GM23338 (cell line): ENCODE data around the gene DGLUCY. TPM values are rescaled to one million over a fixed set of nuclear protein-coding genes. Genes with fewer than 3 reads are reported as not detected.

ENCODE experiments used
- ATAC-seq: fragments of 200-7000 bp; cut with Tn5 transposase; 3 replicates; pipeline ENCODE4 v1.9.1; 2020
- DNase-seq: peaks from one replicate; pipeline ENCODE4 v3.0.0-alpha.2; 2015; ENCODE audit warnings: low spot score
- H2AFZ ChIP-seq: fragments of 200-600 bp; sonication (generic); 2 replicates; pipeline ENCODE4 v1.8.0; 2016; ENCODE audit warnings: antibody characterized with exemption, mild to moderate bottlenecking, moderate library complexity
- H3F3A ChIP-seq: fragments of 200-600 bp; sonication (generic); replicated peaks from 2 replicates; pipeline ENCODE4 v1.8.0; 2017; ENCODE audit warnings: antibody characterized with exemption, mixed run types, low read depth
- H3K27ac ChIP-seq: fragments of 200-600 bp; sonication (generic); 2 replicates; pipeline ENCODE4 v1.6.1; 2016; ENCODE audit warnings: low read depth
- H3K27me3 ChIP-seq: fragments of 200-600 bp; sonication (generic); 2 replicates; pipeline ENCODE4 v1.8.0; 2016; ENCODE audit warnings: mild to moderate bottlenecking, mixed run types, moderate library complexity; ENCODE audit not compliant: insufficient read depth
- H3K36me3 ChIP-seq: fragments of 200-600 bp; sonication (generic); 2 replicates; pipeline ENCODE4 v1.8.0; 2016; ENCODE audit warnings: mild to moderate bottlenecking; ENCODE audit not compliant: insufficient read depth
- H3K4me1 ChIP-seq: fragments of 200-600 bp; sonication (generic); 2 replicates; pipeline ENCODE4 v1.8.0; 2016; ENCODE audit warnings: mild to moderate bottlenecking, moderate library complexity; ENCODE audit not compliant: insufficient read depth
- H3K4me2 ChIP-seq: fragments of 200-600 bp; sonication (generic); 2 replicates; pipeline ENCODE4 v1.7.1; 2017; ENCODE audit warnings: mixed run types
- H3K4me3 ChIP-seq: fragments of 200-600 bp; sonication (generic); 2 replicates; pipeline ENCODE4 v1.6.1; 2016; ENCODE audit warnings: mixed run types
- H3K79me2 ChIP-seq: fragments of 200-600 bp; sonication (generic); replicated peaks from 2 replicates; pipeline ENCODE4 v1.8.0; 2017; ENCODE audit warnings: mild to moderate bottlenecking; ENCODE audit not compliant: insufficient read depth
- H3K9me2 ChIP-seq: fragments of 200-600 bp; sonication (generic); 2 replicates; pipeline ENCODE4 v1.8.0; 2017; ENCODE audit not compliant: insufficient read depth
- H4K20me1 ChIP-seq: fragments of 200-600 bp; sonication (generic); replicated peaks from 2 replicates; pipeline ENCODE4 v1.8.0; 2017; ENCODE audit warnings: mild to moderate bottlenecking; ENCODE audit not compliant: insufficient read depth
- H3K27ac Mint-ChIP-seq: 2 replicates; pipeline ENCODE4 v1.8.0; 2020; ENCODE audit warnings: inconsistent platforms, mild to moderate bottlenecking, moderate library complexity, mixed read lengths
- H3K27me3 Mint-ChIP-seq: 3 replicates; pipeline ENCODE4 v1.8.0; 2022; ENCODE audit warnings: low read depth, mild to moderate bottlenecking, moderate library complexity, mixed read lengths, inconsistent platforms; ENCODE audit not compliant: insufficient read depth, poor library complexity
- H3K36me3 Mint-ChIP-seq: 3 replicates; pipeline ENCODE4 v1.8.0; 2021; ENCODE audit warnings: low read depth, mild to moderate bottlenecking, inconsistent platforms, moderate library complexity, mixed read lengths
- H3K4me1 Mint-ChIP-seq: 3 replicates; pipeline ENCODE4 v1.8.0; 2020; ENCODE audit warnings: mild to moderate bottlenecking, inconsistent platforms, mixed read lengths
- H3K4me3 Mint-ChIP-seq: 3 replicates; pipeline ENCODE4 v1.8.0; 2021; ENCODE audit warnings: moderate library complexity, mild to moderate bottlenecking, inconsistent platforms, mixed read lengths
- H3K9me3 Mint-ChIP-seq: 3 replicates; pipeline ENCODE4 v1.8.0; 2020; ENCODE audit warnings: moderate library complexity, mild to moderate bottlenecking, inconsistent platforms, mixed read lengths
- CREB1 ChIP-seq: fragments of 250-450 bp; sonication (Bioruptor Pico); IDR thresholded peaks from 2 replicates; pipeline ENCODE4 v1.5.0; 2020; ENCODE audit warnings: low read depth, mild to moderate bottlenecking, moderate library complexity
- CTCF ChIP-seq, 2 experiments: fragments of 200-600 bp in 1 of 2; sonication (generic) in 1 of 2; conservative IDR thresholded peaks; 2 replicates each; pipeline versions ENCODE4 v1.5.1 to v1.6.1; 2016 to 2017; ENCODE audit warnings: antibody characterized with exemption in 2 of 2, low read depth in 2 of 2, mild to moderate bottlenecking in 2 of 2, moderate library complexity in 1 of 2
- ETS1 ChIP-seq: IDR thresholded peaks from 2 replicates; pipeline ENCODE4 v1.6.1; 2016; ENCODE audit warnings: antibody characterized with exemption
- EZH2 ChIP-seq: fragments of 200-600 bp; sonication (generic); IDR thresholded peaks from one replicate; pipeline ENCODE4 v1.8.0; 2017; ENCODE audit warnings: antibody characterized with exemption, mild to moderate bottlenecking, low read depth; ENCODE audit not compliant: unreplicated experiment
- EZH2phosphoT487 ChIP-seq: fragments of 200-600 bp; sonication (generic); IDR thresholded peaks from one replicate; pipeline ENCODE4 v1.8.1; 2018; ENCODE audit warnings: antibody characterized with exemption; ENCODE audit not compliant: unreplicated experiment
- JUNB ChIP-seq: IDR thresholded peaks from one replicate; pipeline ENCODE4 v1.6.1; 2016; ENCODE audit warnings: antibody characterized with exemption; ENCODE audit not compliant: unreplicated experiment
- NANOG ChIP-seq: IDR thresholded peaks from 2 replicates; pipeline ENCODE4 v1.6.1; 2016; ENCODE audit warnings: antibody characterized with exemption, borderline replicate concordance
- POLR2AphosphoS5 ChIP-seq: IDR thresholded peaks from 2 replicates; pipeline ENCODE4 v1.6.1; 2016; ENCODE audit warnings: antibody characterized with exemption, low read depth
- REST ChIP-seq: IDR thresholded peaks from one replicate; pipeline ENCODE4 v1.6.1; 2018; ENCODE audit warnings: antibody characterized with exemption; ENCODE audit not compliant: unreplicated experiment
- STAT1 ChIP-seq: IDR thresholded peaks from one replicate; pipeline ENCODE4 v1.6.1; 2016; ENCODE audit warnings: antibody characterized with exemption; ENCODE audit not compliant: unreplicated experiment
- ZNF114 ChIP-seq: fragments of 250-450 bp; sonication (Bioruptor Pico); IDR thresholded peaks from 2 replicates; pipeline ENCODE4 v1.5.0; 2020; ENCODE audit warnings: mild to moderate bottlenecking, moderate library complexity
- ZNF331 ChIP-seq: fragments of 250-450 bp; sonication (Bioruptor Pico); IDR thresholded peaks from 2 replicates; pipeline ENCODE4 v1.5.0; 2020; ENCODE audit warnings: low read depth, mild to moderate bottlenecking, moderate library complexity
- polyA plus RNA-seq: library from polyadenylated mRNA; unstranded; fragments of >200 nt; fragmentation: Nextera tagmentation; extraction: Ambion mirVana; gene quantifications from 2 replicates; pipeline ENCODE4 v1.2.1, GENCODE V29; 2016
- total RNA-seq: library from RNA; depleted of rRNA; stranded (reverse); fragments of >200 nt; shearing (Covaris generic); gene quantifications from 2 replicates; pipeline ENCODE4 v1.2.3, GENCODE V29; 2014

DGLUCY gene
- total and polyA plus RNA-seq, 2 experiments from 2014 or later = 14.6 to 31.6 TPM

- TF ChIP-seq REST = no peak
- no peak for TF ChIP-seq CTCF (conservative IDR thresholded peaks at IDR 0.05; ENCODE audit: low read depth in 2 of 2)
Measured at GRCh38 chr14:91089958-91090535, 23.8 kb upstream of the DGLUCY start (continued).

GRCh38 chr14:91090743-91091142, 23.1 kb upstream of the DGLUCY start:
- no peak overlapping the region for H3K4me3 ChIP-seq
- no peak for ATAC-seq
- DNase-seq = no peak

More at GRCh38 chr14:91090743-91091142, 23.1 kb upstream of the DGLUCY start:
- Histone ChIP-seq H4K20me1 (no peaks in the 10 kb centered on the region), H3K36me3 (no peaks in the 10 kb centered on the region), H3K79me2 (no peaks in the 10 kb centered on the region), H3K4me1 (no peaks in the 10 kb centered on the region), H3K27ac (no peak overlapping the region), H3K4me2 (no peak overlapping the region), H3K27me3 (no peaks in the 10 kb centered on the region), H3F3A (no peaks in the 10 kb centered on the region), H3K9me2 (no peaks in the 10 kb centered on the region), H2AFZ (no peak overlapping the region)
- Mint-ChIP-seq H3K27me3 (peaks cover 2% of the 10 kb centered on the region), H3K36me3 (no peaks in the 10 kb centered on the region), H3K27ac (no peak overlapping the region), H3K4me1 (no peaks in the 10 kb centered on the region), H3K4me3 (no peak overlapping the region), H3K9me3 (peaks cover 2% of the 10 kb centered on the region; the same call in 1 of the 3 replicates)
- no peak for TF ChIP-seq EZH2phosphoT487
- no peak for TF ChIP-seq EZH2
- TF ChIP-seq ETS1 = no peak
- no peak for TF ChIP-seq ZNF331 (CRISPR knock-in tag)
- TF ChIP-seq CREB1 (CRISPR knock-in tag) = no peak
- TF ChIP-seq JUNB = no peak
- no peak for TF ChIP-seq STAT1
- no peak for TF ChIP-seq ZNF114 (CRISPR knock-in tag)
- no peak for TF ChIP-seq POLR2AphosphoS5
- no peak for TF ChIP-seq NANOG
- TF ChIP-seq REST = no peak
